Esophagus muscularis mucosa (tissue), 3 donors: ENCODE data around the gene CNBD2.

Experiments used
- POLR2A ChIP-seq: fragments of 450-650 bp; IDR thresholded peaks from one replicate; pipeline ENCODE4 v1.6.1; 2017; ENCODE audit warnings: antibody characterized with exemption, moderate library complexity, mild to moderate bottlenecking, low read depth
- POLR2AphosphoS5 ChIP-seq, 2 donors: sonication (generic); formaldehyde crosslinking; IDR thresholded peaks; one replicate each; pipeline ENCODE4 v1.6.1; 2017; ENCODE audit warnings: antibody characterized with exemption in 2 of 2
- TF ChIP-seq, protein P1 (sequence below), 3 experiments: fragments of 200-600 bp in 2 of 3; fragments of 450-650 bp in 1 of 3; sonication (generic) in 2 of 3; IDR thresholded peaks; one replicate each; pipeline ENCODE4 v1.5.1; 2017 to 2019; ENCODE audit warnings: antibody characterized with exemption in 3 of 3, mild to moderate bottlenecking in 2 of 3, moderate library complexity in 1 of 3

DNA sequence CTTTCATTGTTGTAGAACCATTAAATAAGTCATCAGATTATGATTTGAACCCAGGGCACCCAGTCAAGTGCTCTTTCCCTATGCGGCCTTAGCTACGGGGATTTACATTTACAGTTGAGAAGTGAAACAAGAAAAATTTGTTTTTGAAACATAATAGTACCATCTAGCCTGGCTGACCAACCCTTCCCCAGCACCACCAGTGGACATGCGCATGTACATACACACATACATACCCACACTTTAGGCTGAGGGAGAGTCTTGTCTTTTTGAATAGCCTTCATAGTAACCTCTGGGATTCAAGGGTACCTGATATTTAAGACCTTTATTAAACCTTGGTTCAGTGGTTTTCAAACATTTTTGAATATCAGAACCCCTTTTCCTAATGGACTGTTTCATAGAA lies 47.9 kb upstream of the CNBD2 start:
- TF ChIP-seq, protein P1, sequence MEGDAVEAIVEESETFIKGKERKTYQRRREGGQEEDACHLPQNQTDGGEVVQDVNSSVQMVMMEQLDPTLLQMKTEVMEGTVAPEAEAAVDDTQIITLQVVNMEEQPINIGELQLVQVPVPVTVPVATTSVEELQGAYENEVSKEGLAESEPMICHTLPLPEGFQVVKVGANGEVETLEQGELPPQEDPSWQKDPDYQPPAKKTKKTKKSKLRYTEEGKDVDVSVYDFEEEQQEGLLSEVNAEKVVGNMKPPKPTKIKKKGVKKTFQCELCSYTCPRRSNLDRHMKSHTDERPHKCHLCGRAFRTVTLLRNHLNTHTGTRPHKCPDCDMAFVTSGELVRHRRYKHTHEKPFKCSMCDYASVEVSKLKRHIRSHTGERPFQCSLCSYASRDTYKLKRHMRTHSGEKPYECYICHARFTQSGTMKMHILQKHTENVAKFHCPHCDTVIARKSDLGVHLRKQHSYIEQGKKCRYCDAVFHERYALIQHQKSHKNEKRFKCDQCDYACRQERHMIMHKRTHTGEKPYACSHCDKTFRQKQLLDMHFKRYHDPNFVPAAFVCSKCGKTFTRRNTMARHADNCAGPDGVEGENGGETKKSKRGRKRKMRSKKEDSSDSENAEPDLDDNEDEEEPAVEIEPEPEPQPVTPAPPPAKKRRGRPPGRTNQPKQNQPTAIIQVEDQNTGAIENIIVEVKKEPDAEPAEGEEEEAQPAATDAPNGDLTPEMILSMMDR (IDR thresholded peaks at IDR 0.05): no peak
- TF ChIP-seq POLR2AphosphoS5 (IDR thresholded peaks at IDR 0.05): no peak
- TF ChIP-seq POLR2A: no peak
